ENCODE measurements around the gene GNL3L. TPM values are rescaled to one million over a fixed set of nuclear protein-coding genes. Genes with fewer than 3 reads are reported as not detected.

The GNL3L gene
- polyA plus RNA-seq, 1 donor from 2014 or later = 46.9 TPM

Other genes starting within 250 kb of the GNL3L start
- gene WNK3, start 172.2 kb upstream of the GNL3L start, polyA plus RNA-seq = 1.2 TPM
- gene TSR2, start 89.8 kb upstream of the GNL3L start, polyA plus RNA-seq = 66.9 TPM
- 0.55 TPM for gene FGD1, start 34.0 kb upstream of the GNL3L start, polyA plus RNA-seq

Data from IgD-negative memory B cell (primary cell).